Neuron (in vitro differentiated cells): ENCODE results near the gene HOXB7.

Source experiments
- H2AFZ ChIP-seq: one replicate; pipeline ENCODE4 v1.6.1; 2013; ENCODE audit warnings: low read depth, mild to moderate bottlenecking, inconsistent platforms, low read length, moderate library complexity
- H3K27me3 ChIP-seq: one replicate; pipeline ENCODE4 v1.6.1; 2013; ENCODE audit warnings: low read length; ENCODE audit not compliant: insufficient read depth
- H3K36me3 ChIP-seq: one replicate; pipeline ENCODE4 v1.6.1; 2013; ENCODE audit warnings: low read length; ENCODE audit not compliant: insufficient read depth
- H3K4me1 ChIP-seq: one replicate; pipeline ENCODE4 v1.6.1; 2013; ENCODE audit warnings: low read length; ENCODE audit not compliant: insufficient read depth
- H3K4me3 ChIP-seq: 2 replicates; pipeline ENCODE4 v1.5.1; 2013; ENCODE audit warnings: mild to moderate bottlenecking, low read length, moderate library complexity
- H3K9me3 ChIP-seq: one replicate; pipeline ENCODE4 v1.6.1; 2013; ENCODE audit warnings: low read length

Gene HOXB7

DNA sequence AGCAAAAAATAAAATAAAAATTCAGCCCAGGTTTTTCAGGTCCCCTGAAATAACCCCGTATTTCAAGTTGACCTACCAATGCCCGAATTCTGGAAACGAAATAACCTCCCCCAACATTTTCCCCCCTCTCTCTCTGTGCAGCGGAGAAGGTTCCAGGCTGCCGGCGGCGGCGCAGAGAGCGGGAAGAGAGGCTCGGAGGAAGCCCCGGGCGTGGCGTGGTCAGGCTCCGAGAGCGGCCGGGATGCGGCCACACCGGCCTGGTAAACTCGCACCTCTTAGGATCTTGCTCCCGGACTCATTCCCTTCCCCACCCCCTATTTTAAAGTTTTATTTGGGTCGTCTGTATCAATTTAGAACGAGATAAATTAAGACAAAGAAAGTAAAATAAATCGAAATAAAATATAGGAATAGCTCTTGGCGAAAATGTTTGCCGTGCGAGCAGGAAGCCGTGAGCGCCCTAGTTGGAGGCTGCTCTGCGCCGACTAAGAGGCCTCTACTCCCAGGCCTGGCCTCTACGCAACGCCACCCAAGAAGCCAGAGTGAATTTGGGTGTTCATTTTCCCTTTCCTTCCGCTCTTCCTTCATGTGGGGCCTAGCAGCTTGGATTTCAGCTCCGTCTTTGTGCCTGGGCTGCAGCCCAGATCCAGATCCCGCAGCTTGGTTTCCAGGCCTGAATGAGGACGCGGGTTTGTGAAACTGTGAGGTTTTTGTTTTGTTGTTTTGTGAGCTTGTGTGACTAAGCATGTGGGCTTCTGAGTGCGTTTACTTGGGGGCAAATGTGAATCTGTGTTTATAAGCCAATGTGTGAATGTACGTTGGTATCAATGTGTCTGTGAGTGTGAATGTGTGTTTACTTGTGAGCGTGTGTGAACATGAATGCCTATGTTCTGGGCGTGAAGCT, 4.6 kb downstream of the HOXB7 start:
- Histone ChIP-seq H3K4me3 (no peak overlapping the region), H3K9me3 (peaks cover 2% of the 10 kb centered on the region), H3K27me3 (peaks cover 95% of the 10 kb centered on the region), H3K4me1 (no peaks in the 10 kb centered on the region), H2AFZ (no peak overlapping the region), H3K36me3 (no peaks in the 10 kb centered on the region)

DNA sequence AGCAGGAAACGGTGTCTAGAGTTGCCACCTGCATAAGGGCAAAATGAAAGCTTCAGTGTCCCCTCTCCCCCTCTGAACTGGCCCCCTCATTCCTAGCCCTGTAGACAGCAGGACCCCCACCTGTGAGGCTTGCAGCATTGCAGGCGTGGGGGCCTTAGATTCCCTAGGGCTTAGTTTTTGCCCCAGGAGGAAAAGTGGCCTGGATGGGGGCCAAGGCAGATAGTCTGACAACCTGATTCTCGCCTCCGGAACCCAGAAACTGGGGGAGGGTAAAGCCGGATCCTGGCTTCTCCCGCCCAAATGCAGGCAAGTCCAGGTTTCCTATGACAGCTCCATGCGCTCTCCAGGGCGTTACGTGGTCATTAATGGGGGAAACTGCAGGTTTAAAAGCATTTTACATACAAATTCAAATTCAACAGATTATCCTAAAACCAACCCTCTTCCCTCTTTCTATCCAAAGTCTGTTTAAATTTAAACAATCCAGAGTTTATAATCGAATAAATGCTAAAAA, 5.4 kb downstream of the HOXB7 start:
- H2AFZ ChIP-seq, result no peak overlapping the region
- no peaks in the 10 kb centered on the region for H3K4me1 ChIP-seq
- peaks cover 2% of the 10 kb centered on the region for H3K9me3 ChIP-seq
- no peaks in the 10 kb centered on the region for H3K36me3 ChIP-seq
- peaks cover 95% of the 10 kb centered on the region for H3K27me3 ChIP-seq
- no peak overlapping the region for H3K4me3 ChIP-seq

GRCh38 chr17:48604770-48605329, 6.0 kb downstream of the HOXB7 start, which contains the start of gene HOXB6:
Gene HOXB6 (minus strand): TSS chr17:48604986. CDS start chr17:48598150, 6,836 bp downstream.
- Histone ChIP-seq H3K4me1 (no peaks in the 10 kb centered on the region), H3K4me3 (no peak within 1 kb of the TSS), H3K36me3 (no peaks in the 10 kb centered on the region), H2AFZ (no peak within 1 kb of the TSS), H3K27me3 (peaks cover 95% of the 10 kb centered on the region), H3K9me3 (peaks cover 2% of the 10 kb centered on the region)

DNA sequence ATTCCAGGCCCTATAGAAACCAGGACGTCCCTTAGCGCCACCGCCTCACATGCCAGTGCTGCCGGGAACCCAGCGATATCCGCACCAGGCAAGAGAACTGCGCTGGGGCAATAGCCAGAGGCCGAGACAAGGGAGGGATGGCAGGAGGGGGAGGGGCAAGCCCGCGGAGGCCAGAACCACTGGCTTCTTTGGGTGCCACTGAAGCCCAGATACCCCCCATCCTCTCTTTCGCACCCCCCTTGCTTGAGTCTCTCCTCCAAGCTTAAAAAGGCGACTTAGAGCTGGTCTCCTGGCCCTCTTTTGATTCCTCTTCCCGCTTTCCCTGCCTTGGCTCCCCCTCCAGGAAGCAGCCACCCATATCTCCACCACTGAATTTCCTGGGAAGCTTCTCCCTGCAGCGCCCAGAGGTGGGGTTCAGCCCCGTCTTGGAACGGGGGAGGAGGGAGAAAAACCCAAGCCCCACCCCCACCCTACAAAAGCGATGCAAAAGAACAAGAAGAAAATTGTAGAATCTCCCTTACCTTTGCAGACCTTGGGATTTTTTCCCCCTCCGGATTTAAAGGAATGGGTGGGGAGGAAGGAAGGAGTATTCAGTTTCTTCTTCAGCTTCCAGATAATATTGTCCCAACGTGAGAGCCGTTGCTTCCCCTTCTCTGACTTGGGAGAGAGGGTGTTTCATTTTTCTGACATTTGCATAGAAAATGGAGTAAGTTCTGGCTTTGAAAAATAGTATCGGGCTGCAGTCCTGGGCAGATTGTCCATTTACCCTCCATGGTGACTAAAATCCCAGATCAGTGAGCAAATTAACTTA, 6.7 kb downstream of the HOXB7 start:
- H3K4me3 ChIP-seq, result no peak overlapping the region
- peaks cover 95% of the 10 kb centered on the region for H3K27me3 ChIP-seq
- H3K36me3 ChIP-seq, result no peaks in the 10 kb centered on the region
- H2AFZ ChIP-seq, result no peak overlapping the region
- no peaks in the 10 kb centered on the region for H3K4me1 ChIP-seq
- peaks cover 2% of the 10 kb centered on the region for H3K9me3 ChIP-seq

GRCh38 chr17:48601539-48602425, 9.0 kb downstream of the HOXB7 start:
- Histone ChIP-seq H3K27me3 (peaks cover 98% of the 10 kb centered on the region), H3K4me3 (no peak overlapping the region), H3K4me1 (no peaks in the 10 kb centered on the region), H3K36me3 (no peaks in the 10 kb centered on the region), H2AFZ (no peak overlapping the region), H3K9me3 (peaks cover 2% of the 10 kb centered on the region)

DNA sequence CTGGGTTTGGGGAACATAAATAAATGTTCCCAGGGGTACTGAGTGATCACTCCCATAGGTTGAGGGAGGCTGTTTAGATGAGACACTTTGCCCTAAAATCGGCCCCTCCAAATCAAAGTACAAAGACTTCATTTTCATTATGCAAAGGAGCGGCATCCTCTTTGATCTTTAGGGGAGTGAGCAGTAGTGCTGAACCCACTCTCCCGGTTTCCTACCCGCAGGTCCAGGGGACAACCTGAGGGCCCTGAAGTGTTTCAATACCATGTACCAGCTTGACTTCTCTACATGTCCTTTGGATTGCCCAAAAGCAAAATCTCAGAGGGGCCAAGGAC, 9.6 kb downstream of the HOXB7 start:
- Histone ChIP-seq H3K36me3 (no peaks in the 10 kb centered on the region), H2AFZ (no peak overlapping the region), H3K4me3 (no peak overlapping the region), H3K9me3 (peaks cover 2% of the 10 kb centered on the region), H3K4me1 (no peaks in the 10 kb centered on the region), H3K27me3 (peaks cover 98% of the 10 kb centered on the region)

DNA sequence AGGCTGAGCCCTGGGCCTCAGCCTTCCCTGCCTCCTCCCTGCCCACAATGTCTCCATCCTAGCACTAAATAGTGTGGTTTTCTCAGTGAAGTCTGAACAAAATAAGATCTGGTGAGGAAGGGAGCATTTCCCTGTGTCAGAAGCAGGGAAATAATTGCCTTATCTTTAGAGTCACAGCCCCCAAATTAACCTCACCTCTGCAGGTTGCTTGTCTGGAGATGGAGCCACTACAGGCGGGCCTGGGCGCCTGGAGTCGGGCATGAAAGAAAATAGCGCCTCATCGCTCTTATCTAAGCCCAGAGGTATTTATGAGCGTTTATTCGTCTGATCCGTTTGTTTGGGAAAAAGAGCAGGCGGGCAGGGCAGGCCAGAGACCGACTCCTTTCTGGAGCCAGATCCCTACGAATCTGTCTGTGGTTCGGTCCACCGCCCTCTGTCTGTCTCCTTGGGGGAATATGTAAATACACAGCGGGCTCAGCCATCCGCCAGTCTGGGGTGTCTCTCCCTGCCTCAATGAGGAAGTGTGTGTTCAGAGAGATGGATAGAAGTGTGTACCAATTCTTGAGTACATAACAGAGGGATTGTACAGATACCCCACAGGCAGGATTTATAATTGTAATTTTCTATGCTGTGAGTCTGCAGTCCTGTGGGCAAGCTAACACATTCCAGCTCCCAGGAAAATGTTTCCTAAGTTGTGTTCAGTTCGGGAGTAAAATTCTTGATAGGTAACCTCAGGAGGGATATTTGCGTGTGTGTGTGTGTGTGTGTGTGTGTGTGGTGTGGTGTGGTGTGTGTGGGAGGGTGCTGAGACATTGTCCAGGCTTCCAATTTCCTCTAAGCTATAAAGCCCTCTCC, 10.3 kb downstream of the HOXB7 start:
- Histone ChIP-seq H3K9me3 (peaks cover 2% of the 10 kb centered on the region), H2AFZ (no peak overlapping the region), H3K4me3 (no peak overlapping the region), H3K4me1 (no peaks in the 10 kb centered on the region), H3K27me3 (peaks cover 97% of the 10 kb centered on the region), H3K36me3 (no peaks in the 10 kb centered on the region)

DNA sequence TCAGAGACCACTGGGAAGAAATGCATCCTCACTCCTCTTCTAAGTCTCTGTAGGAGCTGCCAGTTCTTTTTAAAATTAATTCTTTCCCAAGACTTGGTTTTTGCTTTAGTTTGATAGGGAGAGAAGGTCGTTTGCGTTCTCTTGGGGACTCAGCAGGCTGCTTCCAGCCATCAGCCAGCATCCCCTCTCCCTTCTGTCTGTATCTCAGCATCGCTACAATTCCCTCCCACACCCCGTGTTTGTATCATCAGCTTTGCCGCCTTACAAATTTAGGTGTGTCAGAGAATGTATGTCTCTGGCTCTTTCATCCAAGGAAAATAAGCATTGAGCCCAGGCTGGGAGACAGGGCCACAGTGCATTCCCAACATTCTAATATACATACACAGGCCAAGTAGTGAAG, 11.5 kb downstream of the HOXB7 start:
- Histone ChIP-seq H3K9me3 (peaks cover 2% of the 10 kb centered on the region), H3K27me3 (peaks cover 97% of the 10 kb centered on the region), H3K36me3 (no peaks in the 10 kb centered on the region), H2AFZ (no peak overlapping the region), H3K4me1 (no peaks in the 10 kb centered on the region), H3K4me3 (no peak overlapping the region)

DNA sequence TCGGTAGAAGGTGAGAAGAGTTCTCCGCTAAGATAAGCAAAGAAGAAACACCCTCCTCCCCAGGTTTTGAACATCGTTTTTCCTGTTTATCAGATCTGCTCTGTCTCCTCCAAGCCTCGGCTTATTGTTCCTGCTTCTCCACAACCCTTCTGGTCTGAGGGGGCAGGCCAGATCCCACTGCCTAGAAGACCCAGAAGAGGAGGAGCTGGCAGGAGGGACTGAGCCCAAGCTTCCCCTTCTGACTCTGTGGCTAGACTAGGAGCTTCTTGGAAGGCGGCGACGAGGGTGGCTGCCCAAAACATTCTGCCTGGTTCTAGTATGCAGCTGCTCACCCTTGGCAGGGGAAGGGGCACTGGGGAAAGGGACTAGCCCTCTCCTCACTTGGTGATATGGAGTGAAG, 12.1 kb downstream of the HOXB7 start:
- Histone ChIP-seq H3K36me3 (no peaks in the 10 kb centered on the region), H3K4me3 (no peak overlapping the region), H3K27me3 (peaks cover 97% of the 10 kb centered on the region), H3K9me3 (peaks cover 2% of the 10 kb centered on the region), H3K4me1 (no peaks in the 10 kb centered on the region), H2AFZ (no peak overlapping the region)

GRCh38 chr17:48597778-48598631, 12.8 kb downstream of the HOXB7 start:
- Histone ChIP-seq H3K4me1 (no peaks in the 10 kb centered on the region), H3K27me3 (peaks cover 97% of the 10 kb centered on the region), H3K4me3 (no peak overlapping the region), H3K36me3 (no peaks in the 10 kb centered on the region), H3K9me3 (no peaks in the 10 kb centered on the region), H2AFZ (no peak overlapping the region)

GRCh38 chr17:48597528-48597777, 13.4 kb downstream of the HOXB7 start:
- Histone ChIP-seq H3K36me3 (no peaks in the 10 kb centered on the region), H3K4me1 (no peaks in the 10 kb centered on the region), H3K27me3 (peaks cover 98% of the 10 kb centered on the region), H3K4me3 (no peak overlapping the region), H3K9me3 (no peaks in the 10 kb centered on the region), H2AFZ (no peak overlapping the region)
